ENCODE measurements around the gene VAV2.

VAV2 gene

GRCh38 chr9:133813749-133814585 lies 178.2 kb downstream of the VAV2 start:
- no peak for DNase-seq (ENCODE audit: low read depth)

GRCh38 chr9:133812941-133813748 lies 179.0 kb downstream of the VAV2 start:
- no peak for DNase-seq (ENCODE audit: low read depth)

GRCh38 chr9:133812077-133812868 lies 179.9 kb downstream of the VAV2 start:
- DNase-seq (ENCODE audit: low read depth), result no peak

- DNase-seq (ENCODE audit: low read depth), result no peak
Measured at GRCh38 chr9:133811471-133811870, 180.7 kb downstream of the VAV2 start.

GRCh38 chr9:133810556-133811195 lies 181.4 kb downstream of the VAV2 start:
- DNase-seq (ENCODE audit: low read depth), result no peak

GRCh38 chr9:133809335-133809734 lies 182.8 kb downstream of the VAV2 start:
- DNase-seq (ENCODE audit: low read depth), result no peak

- DNase-seq (ENCODE audit: low read depth), result no peak
Measured at GRCh38 chr9:133807818-133808217, 184.3 kb downstream of the VAV2 start.

GRCh38 chr9:133807037-133807436 lies 185.1 kb downstream of the VAV2 start:
- DNase-seq (ENCODE audit: low read depth), result no peak

GRCh38 chr9:133806623-133807010 lies 185.5 kb downstream of the VAV2 start:
- DNase-seq (ENCODE audit: low read depth), result no peak

GRCh38 chr9:133805876-133806622 lies 186.1 kb downstream of the VAV2 start:
- no peak for DNase-seq (ENCODE audit: low read depth)

- no peak for DNase-seq (ENCODE audit: low read depth)
Measured at GRCh38 chr9:133804199-133804598, 187.9 kb downstream of the VAV2 start.

GRCh38 chr9:133803745-133804144 lies 188.4 kb downstream of the VAV2 start:
- no peak for DNase-seq (ENCODE audit: low read depth)

- no peak for DNase-seq (ENCODE audit: low read depth)
Measured at GRCh38 chr9:133803028-133803585, 189.0 kb downstream of the VAV2 start.

- no peak for DNase-seq (ENCODE audit: low read depth)
Measured at GRCh38 chr9:133801739-133802138, 190.4 kb downstream of the VAV2 start.

GRCh38 chr9:133800266-133800665 lies 191.9 kb downstream of the VAV2 start:
- DNase-seq (ENCODE audit: low read depth), result no peak

GRCh38 chr9:133799716-133800115 lies 192.4 kb downstream of the VAV2 start:
- DNase-seq (ENCODE audit: low read depth), result no peak

GRCh38 chr9:133799106-133799505 lies 193.0 kb downstream of the VAV2 start:
- no peak for DNase-seq (ENCODE audit: low read depth)

GRCh38 chr9:133798160-133798559 lies 194.0 kb downstream of the VAV2 start:
- no peak for DNase-seq (ENCODE audit: low read depth)

- no peak for DNase-seq (ENCODE audit: low read depth)
Measured at GRCh38 chr9:133797406-133798105, 194.6 kb downstream of the VAV2 start.

GRCh38 chr9:133796562-133796961 lies 195.6 kb downstream of the VAV2 start:
- DNase-seq (ENCODE audit: low read depth), result no peak

Data from stimulated activated CD8-positive, alpha-beta memory T cell treated with anti-CD3 and anti-CD28 coated beads, Interleukin-7, amount 100 ng/mL, for 24 hours (primary cell).